GM12873 (cell line): ENCODE results near the gene SH3RF3.

Experiments
- TF ChIP-seq, protein P1 (sequence below): IDR thresholded peaks from 2 replicates; pipeline ENCODE4 v1.5.1; 2012; ENCODE audit warnings: low read depth, mild to moderate bottlenecking, moderate library complexity, low read length, control low read depth; ENCODE audit not compliant: insufficient read depth; ENCODE audit errors: missing control alignments

The SH3RF3 gene

DNA sequence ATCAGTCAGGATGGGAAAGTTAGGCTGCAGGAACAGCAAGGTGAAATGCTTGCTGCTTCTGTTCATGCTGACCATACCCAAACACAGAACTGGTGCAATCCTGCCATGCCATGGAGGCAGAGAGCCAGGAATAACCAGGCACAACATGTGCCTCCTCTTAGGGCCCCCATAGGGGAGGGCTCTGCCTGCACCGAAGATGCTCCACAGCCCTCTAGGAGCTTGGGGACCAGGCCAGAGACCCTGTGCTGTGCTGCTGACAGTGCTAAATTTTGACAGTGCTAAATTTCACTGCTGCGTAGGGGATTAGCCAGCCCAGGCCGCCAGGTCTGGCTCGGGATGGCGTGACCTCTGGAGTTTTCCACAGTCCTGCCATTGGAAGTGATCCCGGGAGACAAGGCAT lies 173.3 kb downstream of the SH3RF3 start:
- TF ChIP-seq, protein P1, sequence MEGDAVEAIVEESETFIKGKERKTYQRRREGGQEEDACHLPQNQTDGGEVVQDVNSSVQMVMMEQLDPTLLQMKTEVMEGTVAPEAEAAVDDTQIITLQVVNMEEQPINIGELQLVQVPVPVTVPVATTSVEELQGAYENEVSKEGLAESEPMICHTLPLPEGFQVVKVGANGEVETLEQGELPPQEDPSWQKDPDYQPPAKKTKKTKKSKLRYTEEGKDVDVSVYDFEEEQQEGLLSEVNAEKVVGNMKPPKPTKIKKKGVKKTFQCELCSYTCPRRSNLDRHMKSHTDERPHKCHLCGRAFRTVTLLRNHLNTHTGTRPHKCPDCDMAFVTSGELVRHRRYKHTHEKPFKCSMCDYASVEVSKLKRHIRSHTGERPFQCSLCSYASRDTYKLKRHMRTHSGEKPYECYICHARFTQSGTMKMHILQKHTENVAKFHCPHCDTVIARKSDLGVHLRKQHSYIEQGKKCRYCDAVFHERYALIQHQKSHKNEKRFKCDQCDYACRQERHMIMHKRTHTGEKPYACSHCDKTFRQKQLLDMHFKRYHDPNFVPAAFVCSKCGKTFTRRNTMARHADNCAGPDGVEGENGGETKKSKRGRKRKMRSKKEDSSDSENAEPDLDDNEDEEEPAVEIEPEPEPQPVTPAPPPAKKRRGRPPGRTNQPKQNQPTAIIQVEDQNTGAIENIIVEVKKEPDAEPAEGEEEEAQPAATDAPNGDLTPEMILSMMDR, result no peak

DNA sequence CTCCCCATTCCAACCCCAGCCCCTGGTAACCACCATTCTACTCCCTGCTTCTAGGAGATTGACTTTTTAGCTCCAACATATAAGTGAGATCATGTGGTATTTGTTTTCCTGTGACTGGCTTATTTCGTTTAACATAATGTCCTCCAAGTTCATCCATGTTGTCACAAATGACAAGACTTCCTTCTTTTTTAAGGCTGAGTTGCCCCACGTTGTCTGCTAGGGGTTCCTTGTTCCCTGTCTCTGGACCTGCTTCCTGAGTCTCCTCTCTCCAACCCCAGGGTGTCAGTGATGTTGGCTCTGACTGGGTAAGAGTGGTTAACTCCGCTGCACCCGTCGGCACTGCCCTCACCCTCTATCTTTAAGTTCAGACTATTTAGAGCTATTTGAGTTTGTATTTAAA lies 175.2 kb downstream of the SH3RF3 start:
- TF ChIP-seq, protein P1, result no peak

- TF ChIP-seq, protein P1, result no peak
Observed at GRCh38 chr2:109304731-109305470, 175.9 kb downstream of the SH3RF3 start.

DNA sequence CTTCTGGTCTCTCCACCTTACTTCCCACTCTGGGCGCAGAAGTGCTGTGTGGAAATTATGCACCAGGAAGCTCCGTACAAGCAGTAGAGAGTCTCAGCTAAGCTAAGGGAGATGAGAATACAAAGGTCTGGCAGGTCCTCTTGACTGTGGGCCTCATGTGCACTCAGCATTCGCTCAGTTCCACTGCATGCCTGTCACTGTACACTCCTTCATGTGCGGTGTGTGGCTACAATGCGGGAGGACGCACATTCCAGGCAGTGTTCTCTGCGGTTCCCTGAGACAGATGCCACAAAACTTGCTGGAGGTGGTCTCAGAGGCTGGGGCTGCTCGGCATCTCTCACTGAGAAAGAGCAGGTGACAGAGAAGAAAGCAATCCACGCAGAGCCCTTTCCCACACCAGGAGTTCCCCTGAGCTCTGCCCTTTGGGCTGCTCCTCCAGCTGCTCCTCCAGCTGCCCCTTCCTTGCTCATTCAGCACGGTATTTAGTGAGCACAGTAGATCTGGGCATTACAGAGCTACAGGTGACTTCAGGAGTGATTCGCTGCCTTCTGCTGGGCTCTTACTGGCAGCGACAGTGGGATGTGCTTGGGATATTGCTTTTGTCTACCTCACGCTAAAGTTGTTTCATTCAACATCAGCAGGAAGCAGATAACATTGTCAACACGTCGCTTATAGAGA lies 176.6 kb downstream of the SH3RF3 start:
- TF ChIP-seq, protein P1, result no peak

DNA sequence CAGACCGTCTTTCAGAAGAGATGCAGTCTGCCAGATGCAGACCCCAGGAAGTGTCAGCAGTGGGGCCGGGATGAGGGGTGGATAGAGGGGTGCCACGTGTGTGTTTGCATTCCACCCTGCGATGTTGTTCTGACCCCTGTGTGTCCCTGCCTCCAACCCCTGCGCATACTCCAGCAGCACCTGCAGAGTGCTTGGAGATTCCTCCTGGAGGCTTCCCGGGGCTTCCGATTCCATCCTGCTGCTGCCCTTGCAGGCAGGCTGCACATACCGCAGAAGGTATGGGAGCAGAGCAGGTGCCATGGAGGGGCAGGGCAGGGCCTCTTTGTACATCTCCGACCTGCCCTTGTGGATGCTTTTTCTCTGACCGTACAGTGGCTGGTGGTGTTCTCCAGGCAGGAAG lies 177.2 kb downstream of the SH3RF3 start:
- TF ChIP-seq, protein P1, result no peak

DNA sequence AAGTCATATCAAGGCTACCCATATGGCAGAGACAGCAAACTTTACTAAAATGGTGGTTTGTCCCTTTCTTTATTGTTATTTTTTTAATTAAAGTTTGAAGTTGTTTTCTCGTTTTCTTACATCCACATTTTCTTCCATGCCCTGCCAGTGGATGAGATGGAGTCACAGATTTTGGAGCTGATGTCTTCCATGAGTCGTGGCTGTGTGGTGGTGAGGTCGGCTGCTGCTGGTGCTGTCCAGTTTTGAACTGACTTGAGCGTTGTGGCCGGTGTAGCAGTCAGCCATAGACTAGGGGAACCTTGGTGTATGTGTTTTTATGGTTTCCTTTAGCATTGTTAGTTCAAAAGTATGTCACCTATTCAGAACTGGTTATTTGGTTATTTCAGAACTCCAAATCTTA lies 182.8 kb downstream of the SH3RF3 start:
- TF ChIP-seq, protein P1, result no peak

DNA sequence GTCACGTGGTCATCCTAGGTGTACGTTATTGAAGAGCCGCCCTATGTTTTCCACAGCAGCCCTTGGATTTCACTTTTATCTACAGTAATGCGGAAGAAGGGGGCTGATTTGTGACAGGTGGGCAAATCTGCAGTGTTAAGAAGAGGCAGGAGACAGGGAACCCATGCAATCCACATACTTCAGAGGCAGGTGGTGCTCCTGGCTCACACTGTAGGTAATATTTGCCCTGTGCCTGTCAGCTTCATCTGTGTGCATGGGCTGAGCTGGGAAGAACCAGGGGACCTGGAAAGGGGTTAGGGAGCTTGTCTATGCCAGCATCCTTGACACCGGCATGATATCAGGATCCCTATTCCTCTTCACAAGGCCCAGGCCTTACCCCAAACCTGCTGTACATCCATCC lies 183.9 kb downstream of the SH3RF3 start:
- TF ChIP-seq, protein P1, result peak; percentile 4
